Tibial artery (tissue), 4 donors: ENCODE data around the gene TRA2B.

Experiments used
- DNase-seq, 2 donors: peaks; one replicate each; pipeline ENCODE4 v3.0.0-alpha.2; 2019
- H3K27ac ChIP-seq, 2 donors: fragments of 200-600 bp; sonication (generic) in 1 of 2; 1 replicate in 1 of 2; 2 replicates in 1 of 2; pipeline ENCODE4 v1.5.1; 2018 to 2019; ENCODE audit warnings: mild to moderate bottlenecking in 1 of 2
- H3K27me3 ChIP-seq, 2 donors: fragments of 200-600 bp; sonication (generic) in 1 of 2; one replicate each; pipeline versions ENCODE4 v1.5.1 to v1.6.0; 2016 to 2019
- H3K36me3 ChIP-seq, 3 donors: fragments of 200-600 bp; sonication (generic) in 2 of 3; one replicate each; pipeline ENCODE4 v1.5.1; 2016 to 2019; ENCODE audit warnings: mild to moderate bottlenecking in 2 of 3
- H3K4me1 ChIP-seq, 4 donors: fragments of 200-600 bp; sonication (generic) in 2 of 4; 1 replicate in 3 of 4; 2 replicates in 1 of 4; pipeline ENCODE4 v1.5.1; 2016 to 2019
- H3K4me3 ChIP-seq, 2 donors: fragments of 200-600 bp; sonication (generic) in 1 of 2; 1 replicate in 1 of 2; 2 replicates in 1 of 2; pipeline ENCODE4 v1.5.1; 2018 to 2019; ENCODE audit warnings: mild to moderate bottlenecking in 2 of 2
- H3K9me3 ChIP-seq, 3 donors: fragments of 200-600 bp; sonication (generic) in 1 of 3; one replicate each; pipeline ENCODE4 v1.5.1; 2016 to 2019
- intact Hi-C: fragments of 100-400 bp; cut with DNase I; formaldehyde crosslinking; loops from one replicate; pipeline ENCODE4 v1.15.0; 2023; ENCODE audit warnings: low total_unique reads
- TF ChIP-seq, protein P1 (sequence below), 2 experiments: fragments of 200-600 bp in 1 of 2; fragments of 450-650 bp in 1 of 2; IDR thresholded peaks; one replicate each; pipeline ENCODE4 v1.5.1; 2017 to 2019; ENCODE audit warnings: antibody characterized with exemption in 2 of 2, mild to moderate bottlenecking in 1 of 2, moderate library complexity in 1 of 2

The TRA2B gene

GRCh38 chr3:185935465-185936272 lies 2.1 kb downstream of the TRA2B start:
- DNase-seq: no peak
- H3K27ac ChIP-seq: peak overlapping the region; percentile 99 to 100
- H3K27me3 ChIP-seq: no peaks in the 10 kb centered on the region
- H3K36me3 ChIP-seq: no peaks in the 10 kb centered on the region
- peaks cover 3 to 48% (median 33%) of the 10 kb centered on the region in 4 donors for H3K4me1 ChIP-seq
- intact Hi-C loops: no loop called here
- peak overlapping the region; percentile 81 to 97 for H3K4me3 ChIP-seq
- TF ChIP-seq, protein P1, sequence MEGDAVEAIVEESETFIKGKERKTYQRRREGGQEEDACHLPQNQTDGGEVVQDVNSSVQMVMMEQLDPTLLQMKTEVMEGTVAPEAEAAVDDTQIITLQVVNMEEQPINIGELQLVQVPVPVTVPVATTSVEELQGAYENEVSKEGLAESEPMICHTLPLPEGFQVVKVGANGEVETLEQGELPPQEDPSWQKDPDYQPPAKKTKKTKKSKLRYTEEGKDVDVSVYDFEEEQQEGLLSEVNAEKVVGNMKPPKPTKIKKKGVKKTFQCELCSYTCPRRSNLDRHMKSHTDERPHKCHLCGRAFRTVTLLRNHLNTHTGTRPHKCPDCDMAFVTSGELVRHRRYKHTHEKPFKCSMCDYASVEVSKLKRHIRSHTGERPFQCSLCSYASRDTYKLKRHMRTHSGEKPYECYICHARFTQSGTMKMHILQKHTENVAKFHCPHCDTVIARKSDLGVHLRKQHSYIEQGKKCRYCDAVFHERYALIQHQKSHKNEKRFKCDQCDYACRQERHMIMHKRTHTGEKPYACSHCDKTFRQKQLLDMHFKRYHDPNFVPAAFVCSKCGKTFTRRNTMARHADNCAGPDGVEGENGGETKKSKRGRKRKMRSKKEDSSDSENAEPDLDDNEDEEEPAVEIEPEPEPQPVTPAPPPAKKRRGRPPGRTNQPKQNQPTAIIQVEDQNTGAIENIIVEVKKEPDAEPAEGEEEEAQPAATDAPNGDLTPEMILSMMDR (IDR thresholded peaks at IDR 0.05): no peak
- no peaks in the 10 kb centered on the region for H3K9me3 ChIP-seq

DNA sequence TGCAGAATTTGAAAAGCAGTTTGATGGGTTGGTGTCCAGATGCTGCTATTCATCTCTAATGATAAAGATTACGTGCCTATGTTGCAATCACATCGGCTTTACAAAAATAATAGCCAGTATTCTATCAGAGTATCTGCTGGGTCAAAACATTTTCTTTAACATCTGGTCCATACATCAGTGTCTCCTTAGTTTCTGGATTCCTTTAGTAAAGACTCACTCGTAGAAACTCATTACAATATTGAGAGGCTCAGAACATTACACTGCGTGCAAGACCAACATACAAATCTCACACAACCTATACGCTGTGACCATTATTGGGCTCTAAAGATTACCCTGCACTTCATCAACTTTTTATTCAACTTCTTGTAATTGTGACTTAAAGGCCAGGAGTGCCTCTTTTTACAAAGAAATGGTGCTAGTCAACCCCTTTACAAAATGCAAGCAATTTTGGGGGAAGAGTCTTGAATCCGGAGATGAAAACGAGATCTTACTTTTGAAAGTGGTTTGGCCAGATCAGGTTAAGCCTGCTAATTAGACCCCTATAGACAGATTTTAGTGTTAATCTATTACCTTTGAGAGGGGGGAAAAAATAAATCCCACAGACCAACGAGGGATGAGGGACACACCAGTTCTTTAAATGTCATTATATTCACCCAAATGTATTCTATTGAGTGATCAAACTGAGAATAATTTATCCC lies 2.9 kb downstream of the TRA2B start:
- Histone ChIP-seq H3K27me3 (no peaks in the 10 kb centered on the region), H3K4me3 (peak overlapping the region; percentile 81 to 97), H3K4me1 (peaks cover 3 to 56% (median 41%) of the 10 kb centered on the region in 4 donors), H3K27ac (peak overlapping the region; percentile 36 to 100), H3K36me3 (peaks cover 0 to 4% (median 0%) of the 10 kb centered on the region in 3 donors), H3K9me3 (no peaks in the 10 kb centered on the region)
- TF ChIP-seq, protein P1 (IDR thresholded peaks at IDR 0.05): no peak
- no peak for DNase-seq
- intact Hi-C loops: no loop called here

DNA sequence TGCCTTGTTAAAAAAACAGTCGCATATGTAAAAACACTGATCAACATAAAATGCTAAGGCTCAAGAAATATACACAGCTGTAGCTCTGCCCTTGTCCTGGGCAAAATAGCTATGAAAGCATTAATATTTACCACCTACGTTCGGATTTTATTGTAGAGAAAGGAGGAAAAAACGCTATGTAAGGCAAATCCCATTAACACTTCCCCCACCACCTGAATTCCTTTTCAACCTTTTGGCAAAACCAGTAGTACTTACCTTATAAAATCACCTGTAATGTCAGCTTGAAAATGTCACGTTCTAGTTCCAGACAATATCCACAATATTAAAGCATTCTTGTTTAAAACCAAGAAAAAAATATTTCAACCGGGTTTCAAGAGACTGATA lies 3.6 kb downstream of the TRA2B start:
- Histone ChIP-seq H3K27ac (peak overlapping the region in 1 of 2 donors; percentile 100), H3K9me3 (no peaks in the 10 kb centered on the region), H3K27me3 (no peaks in the 10 kb centered on the region), H3K4me1 (peaks cover 3 to 63% (median 48%) of the 10 kb centered on the region in 4 donors), H3K36me3 (peaks cover 0 to 7% (median 0%) of the 10 kb centered on the region in 3 donors), H3K4me3 (peak overlapping the region; percentile 81 to 97)
- DNase-seq: no peak
- TF ChIP-seq, protein P1 (IDR thresholded peaks at IDR 0.05): no peak
- intact Hi-C loops: no loop called here

GRCh38 chr3:185933374-185934173 lies 4.2 kb downstream of the TRA2B start:
- Histone ChIP-seq H3K4me1 (peaks cover 3 to 69% (median 54%) of the 10 kb centered on the region in 4 donors), H3K4me3 (peak overlapping the region; percentile 81 to 97), H3K36me3 (peaks cover 0 to 7% (median 0%) of the 10 kb centered on the region in 3 donors), H3K9me3 (no peaks in the 10 kb centered on the region), H3K27ac (peak overlapping the region in 1 of 2 donors; percentile 11), H3K27me3 (no peaks in the 10 kb centered on the region)
- TF ChIP-seq, protein P1 (IDR thresholded peaks at IDR 0.05): no peak
- intact Hi-C loops: no loop called here
- no peak for DNase-seq
